Cardiac muscle cell (in vitro differentiated cells and primary cell): ENCODE measurements around the gene BRD7. TPM values are rescaled to one million over a fixed set of nuclear protein-coding genes. Genes with fewer than 3 reads are reported as not detected.

ENCODE experiments used
- DNase-seq, 2 donors: peaks; one replicate each; pipeline versions ENCODE4 v3.0.0 to v3.0.0-alpha.2; 2010 to 2017; ENCODE audit warnings: low read depth in 1 of 2, low spot score in 1 of 2
- H3K27ac ChIP-seq: fragments of 200-600 bp; sonication (generic); 2 replicates; pipeline ENCODE4 v1.5.1; 2016
- H3K27me3 ChIP-seq: fragments of 200-600 bp; sonication (generic); 2 replicates; pipeline ENCODE4 v1.6.0; 2016; ENCODE audit warnings: control low read depth
- H3K36me3 ChIP-seq: fragments of 200-600 bp; sonication (generic); 2 replicates; pipeline ENCODE4 v1.5.1; 2016; ENCODE audit warnings: control low read depth
- H3K4me1 ChIP-seq: fragments of 200-600 bp; sonication (generic); 2 replicates; pipeline ENCODE4 v1.8.1; 2017; ENCODE audit warnings: low read depth, mild to moderate bottlenecking, mixed run types
- H3K4me3 ChIP-seq: fragments of 200-600 bp; sonication (generic); 2 replicates; pipeline ENCODE4 v1.5.1; 2016; ENCODE audit warnings: mild to moderate bottlenecking
- H3K9me3 ChIP-seq: fragments of 200-600 bp; sonication (generic); 2 replicates; pipeline ENCODE4 v1.5.1; 2017; ENCODE audit warnings: low read depth, mild to moderate bottlenecking, control low read depth
- polyA plus RNA-seq: library from polyadenylated mRNA; unstranded; fragments of >200 nt; fragmentation: Nextera tagmentation; extraction: Ambion mirVana; gene quantifications from 2 replicates; pipeline ENCODE4 v1.2.1, GENCODE V29; 2016
- total RNA-seq: library from RNA; depleted of rRNA; stranded (reverse); fragments of >200 nt; gene quantifications from 2 replicates; pipeline ENCODE4 v1.2.3, GENCODE V29; 2016
- TF ChIP-seq, protein P1 (sequence below): IDR thresholded peaks from 2 replicates; pipeline ENCODE4 v1.5.1; 2012; ENCODE audit warnings: low read depth, mild to moderate bottlenecking, low read length

BRD7 gene
- total and polyA plus RNA-seq, 2 experiments from 2014 or later, result 80.1 to 89.2 TPM

DNA sequence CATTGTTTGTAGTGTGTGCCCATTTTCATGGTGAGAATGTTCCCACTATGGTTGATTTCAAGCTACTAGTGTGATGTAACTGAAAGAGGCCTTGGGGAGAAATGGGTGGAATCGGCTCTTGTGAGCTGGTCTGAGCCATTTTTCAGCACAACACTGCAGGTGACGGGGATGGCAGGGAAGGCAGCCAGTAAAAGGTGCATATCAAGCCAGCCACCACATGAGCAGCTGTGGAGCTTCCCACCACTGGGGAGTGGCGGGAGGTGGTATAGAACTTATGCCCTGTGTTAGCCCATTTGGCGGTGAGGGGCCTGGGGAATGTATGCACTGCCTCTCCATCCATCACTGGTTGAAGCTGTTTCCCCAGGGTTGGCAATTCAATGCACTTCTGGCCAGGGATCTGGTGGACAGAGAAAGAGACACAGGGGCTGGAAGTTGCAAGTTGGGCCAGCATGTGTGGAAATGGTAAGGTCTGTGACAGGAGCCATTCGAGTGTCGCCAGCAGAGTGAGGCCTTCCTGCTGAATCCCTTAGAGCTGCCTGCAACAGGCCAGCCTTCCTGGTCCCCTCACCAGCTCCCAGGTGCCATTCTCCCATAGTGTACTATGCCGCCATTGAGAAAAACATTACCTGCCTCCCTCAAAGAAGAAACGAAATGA is 31.7 kb upstream of the BRD7 start:
- TF ChIP-seq, protein P1, sequence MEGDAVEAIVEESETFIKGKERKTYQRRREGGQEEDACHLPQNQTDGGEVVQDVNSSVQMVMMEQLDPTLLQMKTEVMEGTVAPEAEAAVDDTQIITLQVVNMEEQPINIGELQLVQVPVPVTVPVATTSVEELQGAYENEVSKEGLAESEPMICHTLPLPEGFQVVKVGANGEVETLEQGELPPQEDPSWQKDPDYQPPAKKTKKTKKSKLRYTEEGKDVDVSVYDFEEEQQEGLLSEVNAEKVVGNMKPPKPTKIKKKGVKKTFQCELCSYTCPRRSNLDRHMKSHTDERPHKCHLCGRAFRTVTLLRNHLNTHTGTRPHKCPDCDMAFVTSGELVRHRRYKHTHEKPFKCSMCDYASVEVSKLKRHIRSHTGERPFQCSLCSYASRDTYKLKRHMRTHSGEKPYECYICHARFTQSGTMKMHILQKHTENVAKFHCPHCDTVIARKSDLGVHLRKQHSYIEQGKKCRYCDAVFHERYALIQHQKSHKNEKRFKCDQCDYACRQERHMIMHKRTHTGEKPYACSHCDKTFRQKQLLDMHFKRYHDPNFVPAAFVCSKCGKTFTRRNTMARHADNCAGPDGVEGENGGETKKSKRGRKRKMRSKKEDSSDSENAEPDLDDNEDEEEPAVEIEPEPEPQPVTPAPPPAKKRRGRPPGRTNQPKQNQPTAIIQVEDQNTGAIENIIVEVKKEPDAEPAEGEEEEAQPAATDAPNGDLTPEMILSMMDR, result no peak
- no peaks in the 10 kb centered on the region for H3K4me1 ChIP-seq
- no peaks in the 10 kb centered on the region for H3K9me3 ChIP-seq
- H3K27ac ChIP-seq, result no peak overlapping the region
- no peak for DNase-seq
- H3K4me3 ChIP-seq, result no peak overlapping the region
- no peaks in the 10 kb centered on the region for H3K36me3 ChIP-seq
- peaks cover 25% of the 10 kb centered on the region for H3K27me3 ChIP-seq

DNA sequence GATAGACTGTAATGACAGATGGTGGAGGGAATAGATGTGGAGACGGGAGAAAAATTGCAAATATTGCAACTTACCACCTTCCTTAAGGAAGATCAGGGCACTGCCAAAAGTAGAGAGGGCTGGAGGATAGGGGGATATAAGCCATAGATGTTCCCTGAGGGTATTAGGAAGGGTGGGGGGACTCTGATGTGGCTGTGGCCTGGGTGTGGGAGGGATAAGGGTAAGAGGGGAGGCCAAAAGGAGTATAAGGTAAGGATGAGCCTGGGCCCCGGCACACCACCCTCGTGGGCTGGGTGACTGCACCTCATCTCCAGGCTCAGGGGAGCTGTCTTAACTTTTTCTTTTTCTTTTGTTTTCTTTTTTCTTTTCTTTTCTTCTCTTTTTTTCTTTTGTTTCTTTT is 30.6 kb upstream of the BRD7 start:
- TF ChIP-seq, protein P1, result no peak
- H3K27ac ChIP-seq, result no peak overlapping the region
- no peaks in the 10 kb centered on the region for H3K4me1 ChIP-seq
- H3K4me3 ChIP-seq, result no peak overlapping the region
- peaks cover 25% of the 10 kb centered on the region for H3K27me3 ChIP-seq
- no peaks in the 10 kb centered on the region for H3K36me3 ChIP-seq
- DNase-seq, result no peak
- H3K9me3 ChIP-seq, result no peaks in the 10 kb centered on the region

DNA sequence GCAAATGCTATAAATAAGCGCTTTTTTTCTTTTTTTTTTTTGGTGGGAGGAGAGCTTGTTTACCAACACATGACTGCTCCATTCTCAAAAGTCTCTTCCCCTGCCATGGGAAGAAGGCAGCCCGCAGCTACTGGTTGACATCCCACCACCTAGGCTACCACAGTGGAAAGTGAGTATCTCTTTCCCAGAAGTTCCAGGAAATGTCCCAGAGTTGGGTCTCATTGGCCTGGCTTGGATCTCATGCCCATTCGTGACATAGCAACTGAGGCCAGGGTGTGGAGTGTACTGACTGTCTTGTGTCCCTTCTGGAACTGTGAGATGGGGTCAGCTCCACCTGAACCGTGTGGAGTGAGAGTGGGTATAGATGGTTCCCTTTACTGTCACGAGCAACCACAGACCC is 29.5 kb upstream of the BRD7 start:
- Histone ChIP-seq H3K4me3 (no peak overlapping the region), H3K36me3 (no peaks in the 10 kb centered on the region), H3K4me1 (no peaks in the 10 kb centered on the region), H3K27ac (no peak overlapping the region), H3K27me3 (peaks cover 24% of the 10 kb centered on the region), H3K9me3 (no peaks in the 10 kb centered on the region)
- DNase-seq, result no peak
- TF ChIP-seq, protein P1, result no peak

DNA sequence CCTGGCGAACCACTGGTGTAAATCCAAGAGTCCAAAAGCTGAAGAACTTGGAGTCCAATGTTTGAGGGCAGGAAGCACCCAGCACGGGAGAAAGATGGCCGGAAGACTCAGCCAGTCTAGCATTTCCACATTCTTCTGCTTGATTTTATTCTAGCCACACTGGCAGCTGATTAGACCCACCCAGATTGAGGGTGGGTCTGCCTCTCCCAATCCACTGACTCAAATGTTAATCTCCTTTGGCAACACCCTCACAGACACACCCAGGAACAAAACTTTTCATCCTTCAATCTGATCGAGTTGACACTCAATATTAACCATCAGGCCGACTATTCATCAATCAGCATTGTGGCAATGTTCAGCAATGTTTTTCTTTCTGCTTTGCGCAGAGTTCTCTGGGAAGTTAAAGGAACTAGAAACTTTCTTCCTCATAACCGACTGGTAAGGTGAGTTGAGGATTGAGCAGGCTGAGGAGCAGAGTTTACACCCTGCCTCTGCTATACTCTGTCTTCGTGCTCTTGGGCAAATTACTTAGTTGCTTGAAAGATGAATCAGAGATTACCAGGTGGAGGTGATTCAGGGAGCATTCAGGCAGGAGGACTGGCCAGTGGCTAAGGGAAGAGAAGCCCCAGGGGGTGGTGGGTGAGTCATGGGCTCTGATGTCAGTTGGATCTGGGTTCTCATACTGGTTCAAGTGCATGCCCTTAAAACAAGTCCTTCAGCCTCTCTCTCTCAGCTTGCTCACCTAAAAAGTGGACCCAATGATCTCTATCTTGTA is 28.2 kb upstream of the BRD7 start:
- no peak overlapping the region for H3K27ac ChIP-seq
- peaks cover 22% of the 10 kb centered on the region for H3K27me3 ChIP-seq
- H3K4me3 ChIP-seq, result no peak overlapping the region
- no peaks in the 10 kb centered on the region for H3K36me3 ChIP-seq
- DNase-seq, result no peak
- TF ChIP-seq, protein P1, result no peak
- H3K9me3 ChIP-seq, result no peaks in the 10 kb centered on the region
- no peaks in the 10 kb centered on the region for H3K4me1 ChIP-seq

DNA sequence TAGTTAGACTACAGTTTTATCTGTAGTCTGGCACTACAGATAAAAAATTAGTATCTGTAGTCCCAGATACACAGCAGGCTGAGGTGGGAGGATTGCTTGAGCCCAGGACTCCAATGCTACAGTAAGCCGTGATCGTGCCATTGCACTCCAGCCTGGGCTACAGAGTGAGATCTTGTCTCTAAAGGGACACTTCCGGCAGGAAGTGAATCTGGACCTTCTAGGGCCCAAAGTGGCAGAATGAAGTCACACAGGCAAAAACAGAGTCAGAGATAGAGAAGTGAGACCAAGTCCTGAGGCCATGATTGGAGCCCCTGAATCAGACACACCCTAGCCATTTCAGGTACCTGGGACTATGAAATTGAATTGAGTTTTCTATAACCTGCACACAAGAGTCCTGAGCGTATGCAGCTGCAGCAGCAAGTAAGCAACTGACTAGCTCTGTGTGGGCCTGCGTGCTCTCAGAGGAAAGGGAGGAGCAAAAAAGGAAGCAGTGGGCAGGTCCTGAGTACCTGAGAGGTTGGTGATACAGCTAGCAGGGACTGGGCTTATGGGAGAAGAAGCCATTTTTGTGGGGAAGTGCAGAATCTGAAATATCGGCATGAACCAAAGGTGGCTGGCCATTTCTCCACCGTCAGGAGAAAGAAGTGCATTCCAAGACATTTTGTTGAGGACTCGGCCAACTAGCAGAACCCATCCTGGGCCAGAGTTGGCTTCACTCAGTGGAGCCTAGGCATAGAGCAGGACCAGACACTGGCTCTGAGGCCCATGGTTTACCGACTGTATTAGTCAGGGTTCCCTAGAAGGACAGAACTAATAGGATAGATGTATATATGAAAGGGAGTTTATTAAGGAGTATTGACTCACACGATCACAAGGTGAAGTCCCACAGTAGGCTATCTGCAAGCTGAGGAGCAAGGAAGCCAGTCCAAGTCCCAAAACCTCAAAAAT is 27.2 kb upstream of the BRD7 start:
- H3K36me3 ChIP-seq, result no peaks in the 10 kb centered on the region
- H3K27me3 ChIP-seq, result peaks cover 16% of the 10 kb centered on the region
- TF ChIP-seq, protein P1, result no peak
- no peaks in the 10 kb centered on the region for H3K9me3 ChIP-seq
- no peak overlapping the region for H3K27ac ChIP-seq
- no peak overlapping the region for H3K4me3 ChIP-seq
- H3K4me1 ChIP-seq, result no peaks in the 10 kb centered on the region
- DNase-seq, result no peak
